GM19025 (cell line): ENCODE data around the gene CFAP53.
"Not testable (repeated sequence)": the region's sequence is repeated elsewhere in the genome, so short reads cannot be mapped to it uniquely, and the experiment has no call there.

Experiments
- ATAC-seq: cut with Tn5 transposase; IDR thresholded peaks from one replicate; pipeline ENCODE4 v1.9.1; 2021; ENCODE audit warnings: mild to moderate bottlenecking, low read depth, moderate library complexity; ENCODE audit not compliant: unreplicated experiment

Gene CFAP53, protein sequence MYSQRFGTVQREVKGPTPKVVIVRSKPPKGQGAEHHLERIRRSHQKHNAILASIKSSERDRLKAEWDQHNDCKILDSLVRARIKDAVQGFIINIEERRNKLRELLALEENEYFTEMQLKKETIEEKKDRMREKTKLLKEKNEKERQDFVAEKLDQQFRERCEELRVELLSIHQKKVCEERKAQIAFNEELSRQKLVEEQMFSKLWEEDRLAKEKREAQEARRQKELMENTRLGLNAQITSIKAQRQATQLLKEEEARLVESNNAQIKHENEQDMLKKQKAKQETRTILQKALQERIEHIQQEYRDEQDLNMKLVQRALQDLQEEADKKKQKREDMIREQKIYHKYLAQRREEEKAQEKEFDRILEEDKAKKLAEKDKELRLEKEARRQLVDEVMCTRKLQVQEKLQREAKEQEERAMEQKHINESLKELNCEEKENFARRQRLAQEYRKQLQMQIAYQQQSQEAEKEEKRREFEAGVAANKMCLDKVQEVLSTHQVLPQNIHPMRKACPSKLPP

DNA sequence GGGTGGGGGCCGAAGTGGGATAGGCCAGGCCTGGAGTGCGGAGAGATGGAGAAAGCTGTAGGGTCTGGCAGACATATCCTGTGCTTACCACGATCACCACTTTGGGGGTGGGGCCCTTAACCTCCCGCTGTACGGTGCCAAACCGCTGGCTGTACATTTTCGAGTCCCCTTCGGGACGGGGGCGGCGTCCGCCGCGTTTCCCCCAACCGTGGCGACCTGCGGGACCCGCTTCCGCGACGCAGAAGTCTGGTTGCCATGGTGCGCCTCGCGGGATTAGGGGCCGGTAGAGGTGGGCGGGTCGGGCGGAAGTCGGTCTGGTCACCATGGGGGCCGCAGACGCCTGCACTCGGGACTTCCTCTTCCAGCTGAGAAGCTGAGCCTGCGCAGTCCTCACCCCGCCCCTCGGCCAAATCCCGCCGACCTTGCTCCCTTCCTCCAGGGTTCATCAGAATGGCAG is at the start of gene CFAP53:
Gene CFAP53, minus strand, starts transcription at position 248 of the 457 bp plus-strand sequence. Its CDS starts 91 bp downstream, at position 157.
- peak; percentile 77 for ATAC-seq

DNA sequence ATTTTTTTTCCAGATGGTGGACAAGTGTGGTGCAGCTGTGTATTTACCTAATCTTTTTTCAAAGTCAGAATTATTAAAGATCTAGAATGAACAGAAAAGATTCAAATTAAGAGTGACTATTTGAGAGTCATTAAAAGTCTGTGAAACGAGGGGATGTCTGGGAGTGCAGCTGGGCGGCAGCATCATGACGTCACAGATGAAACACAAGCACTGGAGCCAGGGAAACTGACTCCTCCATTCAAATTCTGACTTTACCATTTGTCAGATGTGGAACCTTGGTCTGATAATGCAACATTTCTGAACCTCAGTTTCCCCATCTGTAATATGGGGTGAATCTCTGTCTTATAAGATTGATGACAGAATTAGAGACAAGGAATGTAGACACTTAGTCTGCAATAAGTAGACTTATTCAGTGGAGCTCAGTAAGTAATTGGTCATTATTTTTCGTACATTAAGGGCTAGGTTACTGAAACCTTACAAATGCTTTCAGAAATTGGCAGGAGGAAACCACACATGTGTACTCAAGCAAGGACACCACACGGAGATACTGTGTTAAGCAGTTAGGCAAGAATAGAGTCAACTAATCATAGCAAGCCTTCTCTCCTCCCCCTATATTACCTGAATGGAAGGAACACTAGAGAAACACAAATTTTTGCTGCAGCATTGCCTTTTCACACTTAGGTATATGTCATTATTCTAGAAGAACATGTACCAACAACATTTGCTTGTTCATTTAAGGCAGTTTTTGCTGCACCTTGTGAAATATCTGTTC is 49.0 kb upstream of the CFAP53 start:
- peak; percentile 60 for ATAC-seq

DNA sequence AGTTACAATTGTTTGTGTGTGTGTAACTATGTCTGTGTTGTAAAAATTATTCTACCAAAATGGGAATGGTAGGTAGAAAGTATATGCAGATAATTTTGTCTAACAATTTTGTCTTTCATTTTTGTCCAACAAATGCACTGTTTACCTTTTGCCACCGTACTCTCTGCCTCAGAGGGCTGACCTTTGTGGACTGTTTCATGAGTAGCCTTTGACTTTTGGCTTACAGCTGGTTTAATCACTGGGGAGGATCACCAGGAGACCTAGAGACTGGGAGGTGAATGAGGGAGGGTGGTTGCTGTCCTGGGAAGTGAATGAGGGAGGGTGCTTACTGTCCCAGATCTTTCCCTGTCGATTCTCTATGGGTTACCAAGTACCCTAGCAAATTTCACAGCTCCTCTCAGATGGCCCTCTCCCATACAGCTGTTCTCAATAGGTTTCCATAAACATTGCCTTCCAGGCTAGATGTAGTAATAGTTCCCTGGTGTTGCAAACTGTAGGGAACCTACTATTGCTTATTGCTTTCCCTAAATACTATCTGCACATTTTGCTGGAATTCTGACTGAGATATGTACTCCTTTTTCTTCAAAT is 47.7 kb upstream of the CFAP53 start:
- no peak for ATAC-seq

DNA sequence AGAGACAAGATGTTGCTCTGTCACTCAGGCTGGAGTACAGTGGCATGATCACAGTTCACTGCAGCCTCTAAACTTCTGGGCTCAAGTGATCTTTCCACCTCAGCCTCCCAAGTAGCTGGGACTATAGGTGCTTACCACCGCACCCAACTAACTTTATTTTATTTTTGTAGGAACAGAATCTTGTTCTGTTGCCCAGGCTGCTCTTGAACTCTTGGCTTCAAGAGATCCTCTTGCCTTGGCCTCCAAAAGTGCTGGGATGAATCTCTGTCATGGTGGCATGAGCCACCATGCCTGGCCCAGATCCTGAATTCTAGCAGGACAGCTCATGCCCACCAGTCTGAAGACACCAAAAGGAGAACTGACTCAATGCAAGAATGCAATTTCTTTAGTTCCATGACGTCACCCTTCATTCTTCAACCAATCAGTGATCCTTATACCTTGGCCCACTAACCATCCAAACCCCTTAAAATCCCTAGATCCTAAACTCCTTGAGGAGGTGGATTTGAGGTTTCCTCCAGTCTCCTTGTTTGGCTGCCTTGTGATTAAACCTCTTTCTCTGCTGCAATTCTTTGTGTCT is 46.8 kb upstream of the CFAP53 start:
- ATAC-seq: peak; percentile 28

DNA sequence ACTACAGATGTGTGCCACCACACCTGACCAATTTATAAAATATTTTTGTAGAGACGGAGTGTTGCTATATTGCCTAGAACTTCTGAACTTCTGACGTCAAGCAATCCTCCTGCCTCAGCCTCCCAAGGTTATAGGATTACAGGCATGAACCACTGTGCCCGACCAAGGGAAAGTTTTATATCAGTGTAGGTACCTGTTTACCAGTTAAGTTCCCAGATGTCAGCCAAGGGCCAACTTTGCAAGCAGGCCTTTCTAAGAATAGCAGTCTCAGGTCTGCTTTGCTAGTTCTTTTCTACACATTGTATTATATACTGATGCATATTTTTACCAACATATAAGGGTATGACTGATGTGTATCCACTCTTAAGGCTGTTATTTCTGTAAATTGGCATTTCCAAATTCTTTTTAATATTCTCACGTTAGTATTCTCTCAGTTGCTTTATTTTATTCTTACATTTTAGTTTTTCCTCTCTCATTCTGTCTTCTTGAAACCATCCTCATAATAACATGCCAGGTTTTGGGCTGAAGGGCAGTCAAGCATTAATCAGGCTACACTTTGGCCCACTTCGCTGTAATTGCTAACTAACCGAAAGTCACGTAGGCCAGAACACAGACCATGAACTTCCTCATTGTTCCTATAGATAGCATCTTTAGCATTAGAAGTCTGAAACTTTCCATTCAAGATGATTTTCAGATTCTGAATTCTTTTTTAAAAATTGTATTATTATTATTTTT is 46.2 kb upstream of the CFAP53 start:
- ATAC-seq: peak; percentile 61

DNA sequence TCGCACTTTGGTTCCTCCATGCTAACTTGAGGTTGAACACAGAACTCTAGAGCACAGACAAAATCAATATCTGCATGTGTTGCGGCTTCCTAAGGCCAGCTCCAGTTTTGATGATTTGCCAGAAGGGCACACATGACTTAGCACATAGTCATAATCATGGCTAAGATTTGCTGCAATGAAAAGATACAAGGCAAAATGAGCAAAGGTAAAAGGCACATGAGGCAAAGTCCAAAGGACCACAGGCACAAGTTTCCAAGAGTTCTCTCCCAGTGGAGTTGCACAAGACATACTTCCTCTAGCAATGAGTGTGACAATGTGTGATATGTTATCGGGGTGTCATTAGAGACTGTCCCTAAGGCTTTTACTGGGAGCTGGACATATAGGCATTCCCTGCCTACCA is 45.4 kb upstream of the CFAP53 start:
- no peak for ATAC-seq

DNA sequence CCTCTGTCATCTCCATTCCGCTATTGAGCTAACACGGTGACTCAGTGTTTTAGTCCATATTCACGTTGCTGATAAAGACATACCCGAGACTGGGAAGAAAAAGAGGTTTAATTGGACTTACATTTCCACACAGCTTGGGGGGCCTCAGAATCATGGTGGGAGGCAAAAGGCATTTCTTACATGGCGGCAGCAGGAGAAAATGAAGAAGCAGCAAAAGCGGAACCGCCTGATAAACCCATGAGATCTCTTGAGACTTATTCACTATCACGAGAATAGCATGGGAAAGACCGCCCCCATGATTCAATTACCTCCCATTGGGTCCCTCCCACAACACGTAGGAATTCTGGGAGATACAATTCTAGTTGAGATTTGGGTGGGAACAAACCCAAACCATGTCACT is 43.8 kb upstream of the CFAP53 start:
- no peak for ATAC-seq

DNA sequence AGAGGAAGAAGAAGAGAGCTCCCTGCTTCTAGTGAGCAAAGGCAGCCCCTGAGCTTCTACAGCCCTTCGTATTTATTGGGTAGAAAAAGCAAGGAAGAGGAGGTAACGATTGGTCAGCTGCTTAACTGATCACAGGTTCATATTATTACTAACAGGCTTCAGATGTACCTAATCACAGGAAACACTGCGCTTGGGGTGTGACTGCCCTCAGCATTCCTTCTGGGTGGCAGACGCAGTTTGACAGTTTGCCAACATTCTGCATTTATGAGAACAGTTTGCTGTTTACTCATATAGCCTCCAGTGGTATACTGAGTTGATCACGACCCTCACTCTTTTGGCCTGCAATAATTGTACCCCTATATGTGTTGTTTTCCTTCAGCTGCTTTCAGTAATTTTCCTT is 42.6 kb upstream of the CFAP53 start:
- not testable (repeated sequence) for ATAC-seq

DNA sequence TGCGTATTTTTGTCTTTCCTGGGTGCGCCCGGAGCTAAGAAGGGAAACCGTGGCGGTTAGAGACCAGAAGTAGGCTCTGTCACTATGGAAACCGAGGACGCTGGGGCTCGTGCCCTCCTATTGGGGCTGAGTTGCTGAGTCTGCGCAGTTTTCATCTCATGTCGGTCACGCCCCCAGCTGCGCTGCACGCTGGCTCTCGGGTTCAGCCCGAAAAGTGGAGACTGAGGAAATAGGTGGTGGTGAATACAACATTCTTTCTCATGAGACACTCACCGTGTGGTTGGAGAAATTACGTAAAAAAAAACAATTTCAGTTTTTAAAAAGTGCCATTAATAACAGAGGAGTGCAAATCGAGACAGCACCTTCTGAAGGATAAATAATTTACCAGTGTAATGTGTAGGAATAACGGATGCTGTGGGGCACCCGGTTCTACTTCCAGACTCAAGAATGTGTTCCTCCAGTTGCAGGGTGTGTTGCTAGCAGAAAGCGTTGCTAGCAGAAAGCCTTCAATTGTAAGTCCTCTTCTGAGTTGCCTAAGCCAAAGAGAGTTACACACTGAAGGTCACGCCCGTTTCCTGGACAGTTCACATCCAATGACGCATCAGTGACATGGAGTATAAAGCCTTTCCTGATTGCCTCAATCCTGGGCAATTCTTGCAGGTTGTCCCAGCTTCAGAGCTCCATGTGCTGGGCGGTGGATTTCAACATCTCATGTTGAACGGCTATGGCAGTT is 41.6 kb upstream of the CFAP53 start:
- ATAC-seq: peak; percentile 89

DNA sequence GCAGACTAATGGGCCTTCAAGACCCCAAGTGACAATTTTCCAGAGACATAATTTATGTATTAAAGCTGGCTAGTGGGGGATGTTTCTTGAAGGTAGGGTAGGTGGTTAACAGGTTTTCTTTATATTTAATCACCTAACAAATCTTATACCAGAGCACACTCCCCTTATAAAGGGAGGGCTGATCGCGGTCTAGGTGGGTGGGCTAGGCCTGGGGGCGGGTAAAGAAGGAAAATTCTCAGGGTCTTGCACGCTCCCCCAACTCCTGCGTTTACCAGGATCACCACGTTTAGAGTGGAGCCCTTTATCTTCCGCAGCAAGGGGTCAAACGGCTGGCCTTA is 41.1 kb upstream of the CFAP53 start:
- no peak for ATAC-seq

DNA sequence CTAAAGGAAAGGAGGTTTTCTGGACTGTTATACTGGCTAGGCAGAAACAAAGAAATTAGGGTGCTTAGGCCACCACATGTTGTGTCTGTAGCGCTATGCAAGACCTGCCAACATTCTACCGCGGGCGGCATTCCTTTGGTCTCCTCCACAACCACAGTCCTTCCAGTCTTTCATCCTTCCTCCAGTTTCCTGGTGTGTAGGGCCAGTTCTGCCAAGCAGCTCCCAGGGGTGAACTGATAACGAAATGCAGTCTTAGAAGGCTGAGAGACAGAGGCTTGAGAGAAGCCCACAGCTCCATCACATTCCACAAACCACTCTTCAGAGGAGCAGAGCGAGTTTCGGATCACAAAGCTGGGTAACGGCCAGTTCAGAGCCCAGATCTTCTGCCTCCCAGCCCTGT is 40.6 kb upstream of the CFAP53 start:
- no peak for ATAC-seq

DNA sequence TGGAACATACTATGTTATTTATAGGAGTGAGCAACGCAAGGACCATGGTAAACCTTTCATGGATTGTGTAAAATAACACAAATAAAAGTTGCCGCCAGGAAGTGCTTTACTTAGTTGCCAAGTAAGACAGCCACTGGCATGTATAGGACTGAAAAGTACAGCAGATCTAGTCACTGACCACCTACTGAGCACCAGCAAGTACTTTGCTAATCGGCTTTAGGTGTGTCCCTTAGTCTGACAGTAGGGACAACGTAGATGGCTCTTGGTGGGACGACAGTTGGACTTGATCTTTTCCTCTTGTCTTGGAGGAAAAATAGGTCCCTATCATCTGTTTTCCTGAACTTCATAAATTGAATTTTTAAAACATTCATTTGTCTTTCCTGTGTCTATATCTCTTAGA is 34.8 kb upstream of the CFAP53 start:
- no peak for ATAC-seq

DNA sequence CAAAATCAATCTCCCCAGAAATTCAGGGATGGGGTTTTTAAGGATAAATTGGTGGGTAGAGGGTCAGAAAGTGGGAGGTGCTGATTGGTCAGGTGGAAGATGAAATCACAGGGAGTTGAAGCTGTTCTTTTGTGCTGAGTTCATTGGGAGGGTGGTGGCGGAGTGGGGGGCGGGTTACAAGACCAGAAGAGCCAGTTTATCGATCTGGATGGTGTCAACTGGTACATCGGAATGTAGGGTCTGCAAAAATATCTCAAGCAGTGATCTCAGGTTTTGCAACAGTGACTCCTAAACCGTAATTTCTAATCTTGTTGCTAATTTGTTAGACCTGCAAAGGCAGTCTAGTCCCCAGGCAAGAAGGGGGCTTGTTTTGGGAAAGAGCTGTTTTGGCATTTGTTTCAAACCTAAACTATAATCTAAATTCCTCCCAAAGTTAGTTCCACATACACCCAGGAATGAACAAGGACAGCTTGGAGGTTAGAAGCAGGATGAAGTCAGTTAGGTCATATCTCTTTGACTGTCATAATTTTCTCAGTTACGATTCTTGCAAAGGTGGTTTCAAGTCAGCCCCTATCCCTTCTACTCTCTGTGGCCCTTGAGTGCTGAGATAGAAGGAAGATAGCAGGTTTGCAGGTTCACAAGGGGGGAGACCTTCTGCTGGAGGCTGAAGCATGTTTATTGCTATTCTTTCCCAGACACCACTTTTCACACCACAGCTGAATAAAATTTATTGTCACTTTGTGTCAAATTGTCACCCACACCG is 33.5 kb upstream of the CFAP53 start:
- no peak for ATAC-seq

DNA sequence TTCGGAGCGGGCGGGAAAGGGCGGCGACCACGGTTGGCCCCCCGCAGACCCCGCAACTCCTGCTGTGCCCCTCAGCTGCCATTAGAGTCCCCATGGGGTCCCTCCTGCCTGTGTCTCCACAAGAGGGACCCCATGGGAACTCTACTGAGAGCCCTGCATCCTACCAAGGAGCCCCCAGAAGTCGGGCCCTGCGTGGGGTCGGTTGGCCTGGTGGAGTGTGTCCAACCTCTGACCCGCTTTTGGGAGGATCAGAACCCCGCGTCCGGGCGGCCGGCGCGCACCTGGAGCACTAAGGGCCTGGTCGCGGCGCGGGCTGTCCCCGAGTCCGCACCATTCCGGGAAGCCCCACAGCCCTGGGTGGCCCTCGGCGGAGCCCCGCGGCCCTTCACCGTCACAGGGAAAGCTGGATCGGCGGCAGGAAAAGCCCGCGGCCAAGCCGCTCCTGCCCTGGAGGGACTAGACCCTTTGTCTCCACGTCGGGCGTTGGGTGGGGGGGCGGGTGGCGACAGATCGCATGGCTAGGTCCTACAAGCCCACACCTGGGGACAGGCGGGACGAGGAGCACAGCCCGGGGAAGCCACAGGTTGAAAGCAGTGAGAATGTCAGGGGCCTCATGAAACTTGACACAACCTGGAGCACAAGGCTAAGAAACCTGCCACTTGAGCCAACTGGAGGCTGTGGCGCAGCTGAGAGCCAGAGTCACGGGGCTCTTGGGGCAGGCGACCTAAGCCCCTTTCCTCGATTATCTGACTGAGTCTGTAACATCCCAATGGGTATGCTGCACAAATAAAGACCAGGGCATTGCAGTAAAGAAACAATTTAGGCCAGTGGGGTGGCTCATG is 32.4 kb upstream of the CFAP53 start:
- ATAC-seq: no peak

DNA sequence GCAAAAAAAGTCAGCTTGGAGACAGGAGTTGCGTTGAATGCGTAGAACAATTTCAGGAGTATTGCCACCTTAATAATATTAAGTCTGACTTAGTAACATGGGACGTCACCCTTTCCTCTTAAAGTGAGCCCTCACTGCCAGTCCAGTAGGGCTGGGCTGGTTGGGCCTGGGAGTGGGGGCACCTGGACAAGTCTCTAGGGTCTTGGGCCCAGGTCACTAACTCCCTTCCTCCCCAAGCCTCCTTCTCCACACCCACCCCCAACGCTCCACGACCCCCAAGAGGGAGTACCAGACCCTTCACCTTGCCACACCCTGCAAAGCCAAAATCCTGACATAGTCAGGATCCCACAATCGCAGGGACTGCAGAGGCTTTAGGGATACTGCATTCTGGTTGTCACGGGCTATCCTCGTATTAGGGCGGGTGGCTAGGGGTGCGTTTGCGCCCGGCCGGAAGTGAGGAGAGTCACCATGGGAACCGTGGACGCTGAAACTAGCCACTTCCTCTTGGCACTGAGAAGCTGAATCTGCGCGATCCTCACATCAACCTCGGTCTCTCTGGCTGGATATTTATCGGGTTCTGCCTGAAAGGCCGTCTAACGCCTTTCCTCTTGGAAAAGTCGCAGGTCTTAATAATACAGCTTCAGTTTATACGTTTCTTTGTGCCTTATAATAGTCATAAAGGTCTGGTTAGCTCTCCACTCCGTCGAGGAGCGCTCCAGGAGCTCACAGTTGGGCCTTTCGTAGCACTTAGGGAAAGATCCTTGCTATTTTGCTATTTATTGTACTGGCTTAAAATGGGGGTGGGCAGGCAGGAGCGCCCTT is 31.5 kb upstream of the CFAP53 start:
- ATAC-seq: peak; percentile 100

DNA sequence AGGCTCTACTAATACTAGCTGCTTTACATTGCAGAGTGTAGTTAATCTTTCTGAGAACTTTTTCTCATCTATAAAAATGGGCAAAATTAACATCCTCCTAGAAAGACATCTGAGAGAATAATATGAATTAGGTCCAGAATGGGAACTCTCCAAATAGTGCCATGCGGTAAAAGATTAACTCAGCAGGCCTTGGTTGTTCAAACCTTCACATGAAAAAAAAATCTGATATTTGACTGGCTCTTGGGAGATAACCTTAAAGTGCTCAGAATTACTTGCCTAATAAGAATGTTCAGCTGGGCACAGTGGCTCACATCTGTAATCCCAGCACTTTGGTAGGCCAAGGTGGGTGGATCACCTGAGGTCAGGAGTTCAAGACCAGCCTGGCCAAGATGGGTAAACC is 26.7 kb upstream of the CFAP53 start:
- no peak for ATAC-seq

DNA sequence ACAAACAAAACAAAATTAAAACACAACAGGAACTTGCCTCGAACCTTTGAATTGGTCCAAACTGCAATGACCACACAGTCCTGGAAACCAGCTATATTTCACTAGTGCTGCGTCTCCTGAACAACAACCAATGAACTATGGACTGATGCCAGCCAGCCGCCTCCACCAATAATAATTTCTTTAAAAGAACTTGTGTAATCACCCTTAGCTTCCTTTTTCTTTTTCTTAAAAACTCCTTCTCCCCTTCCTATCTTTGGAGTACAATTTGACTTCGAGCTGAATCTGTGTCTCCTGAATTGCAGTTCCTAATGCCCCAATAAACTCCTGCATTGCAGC is 22.8 kb upstream of the CFAP53 start:
- no peak for ATAC-seq
